GM18870 (cell line): ENCODE results near the gene GLS.
"Not testable (repeated sequence)": the region's sequence is repeated elsewhere in the genome, so short reads cannot be mapped to it uniquely, and the experiment has no call there.

Experiments
- ATAC-seq: cut with Tn5 transposase; IDR thresholded peaks from one replicate; pipeline ENCODE4 v1.9.1; 2021; ENCODE audit warnings: moderate library complexity; ENCODE audit not compliant: unreplicated experiment

GLS gene

DNA sequence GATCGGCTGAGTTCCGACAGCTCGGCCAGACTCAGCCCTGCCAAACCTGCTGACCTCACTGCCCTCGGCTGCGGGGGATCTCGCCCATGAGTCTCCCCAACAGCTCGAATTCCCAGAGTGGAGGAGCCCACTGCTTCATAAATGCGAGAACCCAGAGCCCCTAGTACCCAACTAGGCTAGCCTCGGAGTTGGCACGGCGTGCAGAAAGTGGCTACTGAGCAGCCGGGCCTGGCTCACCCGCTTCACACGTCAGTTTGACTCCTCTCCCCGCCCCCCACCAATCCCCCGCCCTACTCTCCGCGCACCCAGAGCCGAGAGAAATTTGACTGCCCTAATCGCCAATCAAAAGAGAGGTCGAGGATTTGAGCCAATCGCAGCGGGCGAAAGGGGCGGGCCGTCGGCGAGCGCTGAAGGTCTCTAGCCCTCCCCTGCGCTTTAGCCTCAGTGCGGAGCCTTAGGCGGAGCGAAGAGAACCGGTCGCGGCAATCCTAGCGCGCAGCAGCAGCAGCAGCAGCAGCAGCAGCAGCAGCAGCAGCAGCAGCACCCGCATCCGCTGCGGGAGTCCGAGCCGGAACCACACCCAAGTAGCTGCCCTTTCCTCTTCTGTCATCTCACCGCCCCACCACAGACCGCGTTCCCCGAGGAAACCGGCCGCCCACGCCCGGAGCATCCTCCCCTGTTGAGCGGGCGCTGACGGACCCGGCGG lies at the start of gene GLS:
GLS (plus strand) TSS at position 444 of the 706 bp plus-strand sequence. CDS start 264 bp downstream, outside the sequence.
- peak; percentile 68 for ATAC-seq

DNA sequence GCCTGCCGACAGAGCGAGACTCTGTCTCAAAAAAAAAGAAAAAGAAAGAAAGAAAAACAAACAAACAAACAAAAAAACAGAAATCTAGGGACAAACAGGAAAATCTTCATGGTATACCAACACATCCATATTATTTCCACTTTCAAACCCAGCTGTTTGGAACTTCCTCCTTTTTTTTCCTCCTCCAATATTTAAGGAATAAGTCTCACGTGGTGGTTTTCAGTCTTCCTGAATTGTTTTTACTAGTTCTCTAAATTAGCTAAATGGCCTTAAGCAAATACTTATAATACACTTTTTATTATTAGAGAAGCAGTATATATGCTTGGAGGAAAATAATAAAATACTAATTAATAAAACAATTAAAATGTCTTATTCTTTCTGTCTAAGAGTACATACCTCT lies 48.7 kb upstream of the GLS start:
- ATAC-seq, result no peak

DNA sequence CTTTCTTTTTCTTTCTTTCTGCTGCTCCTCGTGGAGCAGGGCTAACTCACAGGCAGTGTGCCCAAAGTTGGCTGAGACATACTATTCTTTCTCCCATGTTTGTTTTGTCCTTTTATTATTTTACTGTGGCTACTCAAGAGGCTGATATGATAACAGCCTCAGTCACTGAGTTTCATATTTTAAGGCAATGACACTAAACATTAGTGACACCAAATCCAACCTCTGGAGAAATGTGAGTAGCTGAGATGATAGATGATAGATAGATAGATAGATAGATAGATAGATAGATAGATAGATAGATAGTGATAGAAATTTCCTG lies 45.8 kb upstream of the GLS start:
- no peak for ATAC-seq

DNA sequence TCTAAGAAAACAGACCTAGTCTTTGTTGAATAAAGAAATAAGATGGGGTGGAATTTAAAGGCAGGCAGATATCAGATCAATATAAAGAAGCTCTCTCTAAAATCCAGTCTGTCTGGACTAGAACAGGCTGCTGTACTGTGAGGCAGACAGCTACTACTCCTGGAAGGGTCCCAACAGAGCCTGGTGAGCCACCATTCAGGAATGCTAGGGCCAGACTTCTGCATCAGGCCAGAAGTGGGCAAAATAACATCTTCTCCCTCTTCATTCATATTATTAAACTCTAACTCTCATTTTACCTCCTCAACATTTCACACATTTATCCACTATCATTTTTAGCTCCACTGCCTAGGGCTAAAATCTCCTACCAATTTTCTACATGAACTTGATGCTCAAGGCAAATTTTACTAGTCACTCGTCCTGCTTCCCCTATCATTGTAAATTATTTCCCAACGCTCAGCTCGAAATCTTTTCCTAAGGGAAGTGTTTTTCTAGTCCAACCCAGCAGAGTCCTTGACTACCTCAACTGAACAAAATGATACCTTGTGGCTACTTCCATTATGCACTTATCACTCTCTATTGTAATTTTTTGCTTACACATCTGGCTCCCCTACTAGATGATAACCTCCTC lies 45.2 kb upstream of the GLS start:
- ATAC-seq, result no peak

DNA sequence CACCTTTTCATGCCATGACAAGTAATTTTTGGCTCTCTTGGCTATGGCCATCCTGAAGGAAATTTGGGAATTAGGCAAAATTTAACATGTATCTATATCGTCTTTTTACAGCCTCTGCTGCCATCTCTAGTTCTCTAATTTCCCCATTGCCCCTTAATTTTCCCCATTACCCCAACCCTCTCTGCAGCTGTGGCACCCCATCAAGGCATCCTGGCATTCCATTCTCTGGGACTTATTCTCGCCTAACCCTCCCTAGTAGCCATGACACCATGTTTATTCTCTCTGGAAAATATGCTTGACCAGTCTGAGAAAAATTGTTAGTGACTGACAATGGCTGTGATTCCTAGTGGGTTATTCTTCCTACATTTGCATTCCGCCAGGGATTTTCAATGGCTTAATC lies 43.9 kb upstream of the GLS start:
- ATAC-seq, result no peak

DNA sequence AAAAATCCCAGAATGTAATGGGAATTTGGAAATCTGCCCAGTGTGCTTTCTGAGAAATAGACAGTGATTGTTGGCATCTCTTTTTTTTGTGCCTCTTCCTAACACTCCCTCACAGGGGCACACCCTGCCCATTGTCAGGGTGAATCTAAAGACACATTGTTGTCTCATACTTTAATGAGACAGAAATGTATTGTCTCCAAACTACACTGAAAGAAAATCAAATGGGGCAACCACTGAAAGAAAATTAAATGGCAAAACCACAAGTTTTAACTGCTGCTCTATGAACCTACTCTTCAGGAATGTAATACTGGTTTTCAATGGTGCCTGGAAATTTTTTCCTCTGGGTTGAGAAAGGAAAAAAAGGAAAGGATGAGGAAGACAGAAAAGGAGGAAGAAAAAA lies 43.2 kb upstream of the GLS start:
- no peak for ATAC-seq

DNA sequence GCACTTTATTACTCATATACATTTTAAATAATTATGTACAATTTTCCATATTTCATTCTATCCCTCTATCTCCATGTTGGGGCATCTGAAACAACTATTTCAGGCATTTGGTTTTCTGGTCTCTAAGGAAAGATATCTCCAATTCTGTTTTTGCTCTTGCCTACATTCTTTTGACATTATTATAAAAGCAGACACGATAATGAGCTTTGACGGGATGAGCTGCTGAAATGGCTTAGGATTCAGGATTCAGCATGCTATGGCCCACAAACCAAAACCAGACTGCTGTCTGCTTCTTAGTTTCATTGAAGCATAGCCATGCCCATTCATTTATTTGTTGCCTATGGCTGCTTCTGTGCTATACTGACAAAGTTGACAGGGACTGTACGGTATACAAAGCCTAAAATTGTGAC lies 42.7 kb upstream of the GLS start:
- no peak for ATAC-seq

DNA sequence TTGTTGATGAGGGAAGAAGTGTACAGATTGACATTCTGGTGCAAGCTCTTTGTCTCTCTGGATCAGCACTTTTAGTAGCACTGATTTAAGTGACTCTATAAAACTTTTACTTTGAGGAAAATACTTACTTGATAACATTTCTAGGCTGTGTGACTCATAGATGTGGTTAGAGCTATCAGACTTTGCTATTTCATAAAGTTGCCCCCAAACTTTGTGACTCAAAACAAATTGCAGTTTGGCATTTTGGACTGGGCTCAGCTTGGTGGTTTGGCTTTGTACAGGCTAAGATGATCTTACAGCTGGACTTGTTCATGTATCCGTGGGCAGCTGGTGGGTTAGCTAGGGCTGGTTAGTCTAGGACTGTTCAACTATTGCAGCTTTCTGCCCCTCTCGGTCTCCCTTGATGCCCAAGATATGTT lies 42.1 kb upstream of the GLS start:
- ATAC-seq, result no peak

DNA sequence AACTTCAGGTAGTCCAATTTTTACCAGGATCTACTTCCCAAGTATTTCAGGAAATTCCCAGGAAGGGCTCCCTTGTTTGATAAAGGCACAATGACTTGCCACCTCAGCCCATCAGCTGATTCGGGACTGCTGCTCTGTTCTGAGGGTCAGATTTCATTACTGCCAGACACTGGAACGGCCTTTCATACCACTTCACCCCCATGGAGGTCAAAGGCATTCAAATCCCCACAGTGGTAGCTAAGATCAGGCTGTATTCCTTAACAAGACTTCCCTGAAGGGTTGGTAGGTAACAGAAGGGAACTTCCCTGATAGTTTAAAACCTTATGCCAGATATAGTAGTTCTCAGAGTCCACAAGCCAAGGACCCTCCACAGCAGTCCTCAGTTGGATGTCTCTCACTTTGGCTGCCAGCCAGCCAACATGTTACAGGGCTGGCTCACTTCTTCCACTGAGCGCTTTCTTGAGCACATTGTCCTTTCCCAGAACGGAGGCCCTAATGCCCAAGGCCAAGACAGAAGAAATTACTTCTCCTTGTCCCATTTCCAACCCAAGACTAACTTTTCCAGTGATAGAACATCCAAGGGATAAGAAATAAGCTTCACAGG lies 40.0 kb upstream of the GLS start:
- ATAC-seq, result no peak

DNA sequence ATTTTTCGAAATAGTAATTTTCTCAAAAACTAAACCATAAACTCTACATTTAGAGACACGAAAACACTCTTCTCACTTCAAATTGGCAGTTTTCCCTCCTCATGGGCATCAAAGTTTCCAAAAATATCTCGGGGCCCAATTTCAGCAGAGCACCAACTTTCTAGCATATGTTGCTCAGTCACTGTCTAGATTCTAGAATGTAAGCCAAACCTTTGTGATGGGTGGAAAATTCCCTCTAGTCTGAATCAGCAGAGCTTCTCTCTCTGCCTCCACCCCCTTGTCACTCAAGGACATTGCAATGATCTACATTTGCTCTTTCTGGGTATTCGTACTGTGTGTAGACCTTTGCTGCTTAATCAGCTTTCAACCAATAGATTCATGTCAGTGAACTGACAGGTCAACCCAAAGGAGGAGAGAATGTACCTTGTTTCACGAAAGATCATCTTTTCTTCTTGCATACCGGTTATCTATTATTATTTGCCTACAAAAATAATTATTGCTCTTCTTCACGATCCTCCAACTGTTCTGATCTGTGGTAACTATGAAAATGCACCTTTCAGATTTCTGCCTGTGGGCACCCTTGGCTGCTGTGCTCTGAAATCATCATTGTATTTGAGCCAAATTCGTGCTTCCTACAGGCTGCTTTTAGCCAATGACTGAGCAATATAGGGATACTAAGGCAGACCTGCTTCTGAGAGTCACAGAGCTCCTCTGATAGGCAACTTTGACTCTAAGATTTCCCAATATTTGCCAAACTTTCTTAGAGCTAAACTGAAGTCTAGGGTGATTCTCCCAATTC lies 38.7 kb upstream of the GLS start:
- ATAC-seq, result no peak

DNA sequence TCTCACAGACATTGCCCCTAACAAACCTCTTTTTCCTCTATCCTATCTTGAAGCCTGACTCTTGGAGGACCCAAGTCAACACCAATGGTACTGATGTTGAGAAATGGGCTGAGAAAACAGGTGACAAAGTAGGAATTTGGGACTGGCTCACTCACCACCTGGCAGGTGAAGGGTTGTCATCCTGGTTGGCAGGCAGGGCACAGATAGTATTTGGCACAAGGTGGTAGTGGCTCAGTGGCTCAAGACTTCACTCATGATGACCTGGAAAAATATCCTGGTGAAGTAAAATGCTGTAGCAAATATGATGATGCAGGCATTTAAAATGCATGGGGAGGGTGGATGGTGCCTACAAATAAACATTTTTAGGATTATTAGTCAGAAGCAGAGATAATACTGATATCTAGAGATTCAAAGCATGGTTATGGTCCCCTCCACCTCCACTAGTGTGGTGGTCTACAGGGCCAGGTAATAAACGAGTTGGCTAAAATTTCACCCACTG lies 38.0 kb upstream of the GLS start:
- no peak for ATAC-seq

DNA sequence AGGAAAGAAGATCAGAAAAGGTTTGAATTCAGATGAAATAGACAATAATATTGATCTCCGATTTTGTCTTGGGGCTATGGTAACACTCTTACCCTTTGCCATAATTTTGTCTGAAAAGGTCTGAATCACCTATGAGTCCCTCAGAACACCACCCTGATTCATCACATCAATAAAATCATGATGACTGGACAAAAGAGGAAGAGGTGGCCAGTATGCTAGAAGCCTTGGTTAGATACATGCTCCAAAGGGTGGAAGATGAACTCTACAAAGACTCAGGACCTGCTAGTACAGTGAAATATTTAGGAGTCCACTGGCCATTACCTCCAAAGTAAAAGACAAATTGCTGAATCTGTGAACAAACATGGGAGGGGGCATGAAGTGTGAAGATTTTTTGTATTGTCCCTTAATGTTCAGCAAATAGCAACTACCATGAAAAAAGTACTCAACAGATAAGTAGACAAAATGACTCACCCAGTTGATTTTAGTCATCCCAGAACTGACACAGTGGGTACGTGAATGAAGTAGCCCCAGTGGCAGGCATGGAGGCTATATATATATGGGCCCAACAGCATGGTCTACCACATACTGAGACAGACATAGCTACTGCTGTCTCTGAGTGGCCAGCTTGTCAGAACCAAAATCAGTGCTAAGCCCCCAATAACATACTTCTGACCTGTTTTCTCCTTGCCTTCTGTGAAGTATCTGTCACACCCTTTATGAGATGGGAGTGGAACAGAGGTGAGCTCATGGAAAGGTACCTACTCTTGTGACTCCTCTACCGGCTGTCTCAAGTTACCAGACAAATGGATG lies 36.5 kb upstream of the GLS start:
- peak; percentile 97 for ATAC-seq

DNA sequence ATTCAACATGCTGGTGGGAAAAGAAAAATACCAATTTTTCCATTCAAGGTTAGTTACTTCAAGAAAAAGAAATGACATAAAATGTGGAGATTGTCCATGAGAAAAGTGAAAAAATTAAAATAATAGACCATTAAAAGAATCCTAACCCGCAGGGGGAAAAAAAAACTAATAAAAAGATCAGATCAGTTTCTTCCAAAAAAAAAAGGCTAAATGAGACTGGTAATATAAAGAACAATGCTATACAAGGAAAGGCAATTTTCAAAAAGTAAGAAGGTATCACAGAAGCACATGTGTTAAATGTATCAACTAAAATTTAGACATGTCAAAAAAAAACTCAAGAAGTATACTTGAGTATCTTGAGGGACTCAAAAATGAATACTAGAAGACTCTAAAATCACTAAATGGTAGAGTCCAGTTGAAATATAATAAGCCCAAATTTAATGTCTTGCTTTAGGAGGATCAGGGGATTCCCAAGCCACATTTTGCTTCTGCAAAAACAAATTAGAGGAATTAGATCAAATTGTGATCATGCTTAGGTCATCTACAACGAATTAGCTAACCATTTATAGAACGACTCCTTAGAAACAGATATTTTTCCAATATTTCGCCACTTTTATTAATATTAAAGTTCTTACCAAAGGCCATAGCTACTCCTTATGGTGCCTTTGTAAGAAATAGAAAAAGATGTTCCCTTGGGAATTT lies 35.8 kb upstream of the GLS start:
- ATAC-seq, result no peak

DNA sequence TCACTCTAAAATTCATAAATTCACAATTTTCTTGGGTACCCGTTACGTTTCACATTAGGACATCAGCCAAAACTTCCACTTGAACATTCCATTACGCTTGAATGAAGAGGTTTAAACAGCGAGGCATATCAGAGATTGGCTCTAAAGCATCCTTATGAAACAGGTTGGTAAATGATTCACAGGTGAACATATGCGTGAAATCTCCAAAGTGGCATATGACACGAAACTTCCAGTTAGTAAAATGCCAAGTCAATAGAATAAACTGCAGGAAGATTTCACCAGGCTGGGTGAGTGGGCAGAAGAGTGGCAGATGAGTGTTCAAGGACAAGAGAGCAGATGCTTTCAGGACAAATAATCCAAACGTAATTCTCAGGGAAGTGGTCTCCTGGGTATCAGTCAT lies 33.9 kb upstream of the GLS start:
- ATAC-seq, result no peak

DNA sequence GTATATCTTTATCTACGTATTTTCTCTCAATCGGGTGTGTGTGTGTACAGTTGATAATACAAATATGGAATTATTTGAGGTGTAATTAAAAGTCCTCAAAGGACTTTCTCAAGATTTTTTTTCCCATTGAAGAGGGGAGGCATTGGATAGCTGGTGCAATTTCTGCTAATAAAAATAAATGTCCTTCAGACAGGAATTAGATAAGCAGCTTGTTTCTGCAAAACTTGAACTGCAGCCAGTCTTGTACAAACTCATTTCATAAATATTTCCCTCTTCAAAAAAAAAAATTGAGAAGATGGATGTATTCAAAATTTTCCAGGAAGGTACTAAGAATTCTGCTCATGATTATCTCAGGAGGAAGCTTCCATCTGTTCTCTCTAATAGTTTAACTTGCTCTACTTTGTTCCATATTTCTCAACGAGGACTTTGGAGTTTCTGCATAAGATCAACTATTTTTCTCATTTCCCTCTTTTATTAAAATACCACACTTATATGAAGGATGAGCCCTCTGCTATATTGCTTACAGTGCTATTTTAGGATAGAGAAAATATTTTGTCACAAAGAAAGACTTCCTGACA lies 33.0 kb upstream of the GLS start:
- ATAC-seq, result no peak

DNA sequence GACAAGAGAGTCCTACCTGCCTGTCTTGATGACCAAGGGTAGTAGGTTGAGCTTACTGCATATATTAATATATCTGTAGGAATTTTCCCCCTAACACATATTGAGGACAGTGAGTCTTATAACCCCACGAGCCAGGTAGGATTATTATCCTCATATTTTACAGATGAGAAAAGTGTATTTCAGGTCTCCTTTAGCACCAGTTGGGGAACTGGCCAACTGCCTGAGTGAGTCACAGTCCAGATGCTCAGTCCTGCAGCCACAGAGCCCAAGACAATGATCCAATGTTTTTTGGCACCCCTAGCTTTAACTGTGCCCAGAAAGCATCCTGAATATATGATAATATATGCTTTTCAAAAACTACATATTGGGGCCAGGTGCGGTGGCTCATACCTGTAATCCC lies 30.8 kb upstream of the GLS start:
- ATAC-seq, result no peak

DNA sequence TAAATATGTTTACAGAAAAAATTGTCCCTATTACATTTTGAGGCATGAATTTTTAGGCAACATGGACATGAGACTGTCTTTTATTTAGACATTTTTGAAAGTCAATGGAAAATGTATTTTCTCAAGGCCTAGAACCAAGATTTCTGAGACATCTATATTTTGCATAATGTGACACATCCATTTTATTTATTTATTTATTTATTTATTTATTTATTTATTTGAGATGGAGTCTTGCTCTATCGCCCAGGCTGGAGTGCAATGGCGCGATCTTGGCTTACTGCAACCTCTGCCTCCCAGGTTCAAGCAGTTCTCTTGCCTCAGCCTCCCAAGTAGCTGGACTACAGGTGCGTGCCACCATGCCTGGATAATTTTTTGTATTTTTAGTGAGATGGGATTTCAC lies 27.6 kb upstream of the GLS start:
- not testable (repeated sequence) for ATAC-seq

DNA sequence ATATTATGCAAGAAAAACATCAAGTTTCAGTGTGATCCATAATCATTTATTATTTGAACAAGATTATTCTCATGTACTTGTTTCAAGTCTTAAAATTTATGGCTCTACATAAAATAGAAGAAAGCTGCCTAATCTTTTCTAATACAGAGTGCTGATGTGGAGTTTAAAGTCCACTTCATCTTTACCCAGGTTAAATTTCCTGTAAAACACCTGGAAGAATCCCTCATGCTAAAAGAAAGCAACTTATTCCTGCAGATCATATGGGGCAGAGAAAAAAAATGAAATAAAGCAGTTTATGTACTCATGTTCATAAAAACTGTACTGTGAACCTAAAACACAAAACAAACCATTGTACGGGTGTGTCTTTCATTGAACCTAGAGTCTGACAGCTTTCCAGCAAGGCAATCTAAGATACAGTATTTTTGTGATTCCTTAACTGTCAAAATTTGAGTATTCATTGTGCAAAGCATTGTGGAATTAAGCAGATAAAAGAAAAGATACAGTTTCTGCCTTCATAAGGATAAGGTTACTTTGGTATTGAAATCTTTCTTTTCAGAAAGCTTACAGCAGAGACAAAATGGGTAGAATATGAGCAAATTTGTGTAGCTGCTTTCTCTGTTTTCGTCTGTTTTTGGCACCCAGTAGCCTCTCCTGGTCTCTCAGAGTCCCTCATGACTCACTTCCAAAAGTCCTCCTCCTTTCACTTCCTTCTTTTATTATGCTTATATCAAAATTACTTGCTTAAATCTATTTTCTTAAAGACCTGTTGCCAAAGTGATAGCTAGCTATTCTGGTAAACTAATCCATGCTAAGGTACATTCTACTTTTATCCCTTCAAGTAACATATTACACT lies 26.9 kb upstream of the GLS start:
- ATAC-seq, result peak; percentile 72

DNA sequence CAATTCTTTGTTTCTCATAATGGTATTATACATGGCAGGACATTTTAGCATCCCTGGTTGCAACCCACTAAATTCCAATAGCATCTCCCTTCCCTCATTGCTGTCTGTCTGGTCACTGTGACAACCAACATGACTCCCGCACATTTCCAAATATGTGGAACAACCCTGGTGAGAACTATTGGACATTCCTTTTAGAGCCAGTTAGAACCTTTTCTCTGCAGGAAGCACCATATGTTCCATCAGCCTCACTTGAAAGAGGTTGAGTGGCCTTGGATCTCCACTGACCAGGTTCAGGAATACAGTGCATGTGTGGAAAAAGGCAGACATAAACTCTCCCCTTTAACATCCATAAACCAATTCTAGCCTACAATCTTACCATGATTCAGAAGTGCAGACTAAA lies 25.9 kb upstream of the GLS start:
- ATAC-seq, result no peak
